ENCODE measurements around the gene SLAMF9. TPM values are rescaled to one million over a fixed set of nuclear protein-coding genes. Genes with fewer than 3 reads are reported as not detected.

The SLAMF9 gene
- total and polyA plus RNA-seq, 2 donors (not counting 3 experiments of a cell fraction or from before 2014, with no cell fraction given): not detected

DNA sequence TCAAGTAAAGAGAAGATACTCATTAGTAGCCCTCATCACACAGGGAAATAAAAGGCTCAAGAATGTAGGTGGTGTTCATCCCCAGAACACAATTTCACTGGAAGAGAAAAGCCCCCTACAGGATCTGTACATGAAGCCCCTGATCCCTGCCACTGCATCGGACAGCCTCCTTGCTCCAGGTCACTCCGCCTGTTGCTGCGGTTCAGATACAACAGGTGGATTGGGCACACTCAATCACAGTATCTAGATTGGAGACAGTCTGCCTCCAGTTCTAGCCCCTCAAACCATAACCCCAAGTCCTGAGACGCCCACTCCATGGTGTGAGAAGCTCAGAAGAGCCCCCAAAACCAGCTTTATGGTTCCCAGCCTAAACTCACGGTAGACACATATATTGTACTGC, 1.1 kb downstream of the SLAMF9 start:
- dilution Hi-C loops (cut with MboI; ENCODE audit: extremely low pct_ligation_motif_present, low sequenced_read_pairs) (no loop called here), intact Hi-C loops (cut with micrococcal nuclease) (no loop called here)
- H3K36me3 ChIP-seq (ENCODE audit: control insufficient read depth in 2 of 2, extremely low read depth in 1 of 2, insufficient read depth in 2 of 2, low read length in 2 of 2): no peaks in the 10 kb centered on the region
- no peaks in the 10 kb centered on the region for H3K4me1 ChIP-seq (ENCODE audit: control insufficient read depth, extremely low read depth, insufficient read depth, low read length)
- no peak overlapping the region for H3K4me3 ChIP-seq (replicated peaks in 1 of 3; ENCODE audit: insufficient read depth in 1 of 3, low read depth in 1 of 3, low read length in 3 of 3)
- no peak overlapping the region for H3K9ac ChIP-seq (replicated peaks; ENCODE audit: extremely low read depth, insufficient read depth, low read length)
- TF ChIP-seq POLR2A (IDR thresholded peaks at IDR 0.05; ENCODE audit: low read depth, low read length) (no peak), GATA2 (IDR thresholded peaks at IDR 0.05; ENCODE audit: insufficient read depth, insufficient read length, low read depth, low read length) (no peak), FOS (IDR thresholded peaks at IDR 0.05; ENCODE audit: borderline replicate concordance, insufficient read depth, low read length) (no peak), EZH2 (IDR thresholded peaks at IDR 0.05; ENCODE audit: borderline replicate concordance, low read depth, low read length, severe bottlenecking) (no peak), JUN (IDR thresholded peaks at IDR 0.05; ENCODE audit: borderline replicate concordance, insufficient read depth, insufficient read length, low read depth) (no peak), POLR2AphosphoS5 (IDR thresholded peaks at IDR 0.05; ENCODE audit: insufficient read depth, low read depth, low read length) (no peak), MYC (IDR thresholded peaks at IDR 0.05; ENCODE audit: low read depth, low read length) (no peak)
- TF ChIP-seq, protein P1, sequence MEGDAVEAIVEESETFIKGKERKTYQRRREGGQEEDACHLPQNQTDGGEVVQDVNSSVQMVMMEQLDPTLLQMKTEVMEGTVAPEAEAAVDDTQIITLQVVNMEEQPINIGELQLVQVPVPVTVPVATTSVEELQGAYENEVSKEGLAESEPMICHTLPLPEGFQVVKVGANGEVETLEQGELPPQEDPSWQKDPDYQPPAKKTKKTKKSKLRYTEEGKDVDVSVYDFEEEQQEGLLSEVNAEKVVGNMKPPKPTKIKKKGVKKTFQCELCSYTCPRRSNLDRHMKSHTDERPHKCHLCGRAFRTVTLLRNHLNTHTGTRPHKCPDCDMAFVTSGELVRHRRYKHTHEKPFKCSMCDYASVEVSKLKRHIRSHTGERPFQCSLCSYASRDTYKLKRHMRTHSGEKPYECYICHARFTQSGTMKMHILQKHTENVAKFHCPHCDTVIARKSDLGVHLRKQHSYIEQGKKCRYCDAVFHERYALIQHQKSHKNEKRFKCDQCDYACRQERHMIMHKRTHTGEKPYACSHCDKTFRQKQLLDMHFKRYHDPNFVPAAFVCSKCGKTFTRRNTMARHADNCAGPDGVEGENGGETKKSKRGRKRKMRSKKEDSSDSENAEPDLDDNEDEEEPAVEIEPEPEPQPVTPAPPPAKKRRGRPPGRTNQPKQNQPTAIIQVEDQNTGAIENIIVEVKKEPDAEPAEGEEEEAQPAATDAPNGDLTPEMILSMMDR (IDR thresholded peaks at IDR 0.05; ENCODE audit: extremely low read depth in 1 of 2, insufficient read depth in 1 of 2, low read depth in 1 of 2, low read length in 2 of 2): no peak
- TF ChIP-seq, protein P2, sequence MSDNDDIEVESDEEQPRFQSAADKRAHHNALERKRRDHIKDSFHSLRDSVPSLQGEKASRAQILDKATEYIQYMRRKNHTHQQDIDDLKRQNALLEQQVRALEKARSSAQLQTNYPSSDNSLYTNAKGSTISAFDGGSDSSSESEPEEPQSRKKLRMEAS (IDR thresholded peaks at IDR 0.05; ENCODE audit: insufficient read depth, insufficient read length): no peak
- CTCF ChIA-PET: interaction anchor here (1.0 kb wide), 2 partner anchors 14 to 55 kb away, joined by 3 to 4 read pairs; no protein-coding TSS in a partner anchor
- no peaks in the 10 kb centered on the region for H3K79me2 ChIP-seq (ENCODE audit: control insufficient read depth, insufficient read depth, low read length)
- no peaks in the 10 kb centered on the region for H4K20me1 ChIP-seq (replicated peaks; ENCODE audit: control insufficient read depth, extremely low read depth, insufficient read depth, low read length)
- FAIRE-seq: no peak
- POLR2A ChIA-PET: no interaction called here
- no peaks in the 10 kb centered on the region for H3K9me3 ChIP-seq (replicated peaks; ENCODE audit: control insufficient read depth, insufficient read depth, low read length)
- no peak overlapping the region for H2AFZ ChIP-seq (ENCODE audit: low read depth, low read length)
- no peaks in the 10 kb centered on the region for H3K9me1 ChIP-seq (replicated peaks; ENCODE audit: control insufficient read depth, extremely low read depth, insufficient read depth, low read length)
- H3K27ac ChIP-seq (ENCODE audit: insufficient read depth, low read depth, low read length): no peak overlapping the region
- DNase-seq (ENCODE audit: low read depth, low spot score): no peak
- no peak overlapping the region for H3K4me2 ChIP-seq (ENCODE audit: insufficient read depth, low read length)
- no TSS peak for BruUV-seq (replicated peaks)
- peaks cover 23 to 25% of the 10 kb centered on the region in 2 experiments for H3K27me3 ChIP-seq (ENCODE audit: control insufficient read depth in 2 of 2, insufficient read depth in 2 of 2, low read length in 2 of 2)

Measured in endothelial cell of umbilical vein (primary cell).